ENCODE results near the gene CCDC6. TPM values are rescaled to one million over a fixed set of nuclear protein-coding genes. Genes with fewer than 3 reads are reported as not detected.

CCDC6 gene
- total RNA-seq, 2 experiments from 2014 or later: 9.5 to 25.4 TPM

GRCh38 chr10:59825932-59826331 lies 80.4 kb downstream of the CCDC6 start:
- peaks cover 56% of the 10 kb centered on the region for H3K36me3 ChIP-seq (ENCODE audit: insufficient read depth, low read length)
- no peak overlapping the region for H3K27ac ChIP-seq (ENCODE audit: low read depth, low read length, poor library complexity, severe bottlenecking)
- H3K4me2 ChIP-seq (ENCODE audit: low read length): no peak overlapping the region
- TF ChIP-seq CTCF (conservative IDR thresholded peaks at IDR 0.05; ENCODE audit: low read length) (no peak), EZH2phosphoT487 (IDR thresholded peaks at IDR 0.05; ENCODE audit: borderline replicate concordance, low read depth, low read length) (no peak)
- CTCF ChIA-PET (ENCODE audit: unreplicated experiment): no interaction called here
- no peak overlapping the region for H3K4me3 ChIP-seq (ENCODE audit: low read depth, low read length, poor library complexity, severe bottlenecking)
- intact Hi-C loops (cut with micrococcal nuclease; ENCODE audit: unreplicated experiment): no loop called here
- no peaks in the 10 kb centered on the region for H3K79me2 ChIP-seq (ENCODE audit: insufficient read depth, low read depth, low read length)
- no peaks in the 10 kb centered on the region for H3K4me1 ChIP-seq (ENCODE audit: insufficient read depth, low read length, poor library complexity, severe bottlenecking)
- POLR2A ChIA-PET: interaction anchor here (1.3 kb wide), 1 partner anchor 9 kb away, joined by 5 read pairs; no protein-coding TSS in a partner anchor
- no peaks in the 10 kb centered on the region for H3K9me3 ChIP-seq (ENCODE audit: low read length)
- H2AFZ ChIP-seq (ENCODE audit: low read length): no peak overlapping the region
- BruUV-seq (replicated peaks): no TSS peak
- DNase-seq (ENCODE audit: low spot score): no peak
- H3K9me2 ChIP-seq (ENCODE audit: insufficient read depth, low read length): no peaks in the 10 kb centered on the region
- 0 out of 2 replicates have a peak, but pooled peaks cover 4% of the 10 kb centered on the region for H4K20me1 ChIP-seq (ENCODE audit: insufficient read depth, low read length)

DNA sequence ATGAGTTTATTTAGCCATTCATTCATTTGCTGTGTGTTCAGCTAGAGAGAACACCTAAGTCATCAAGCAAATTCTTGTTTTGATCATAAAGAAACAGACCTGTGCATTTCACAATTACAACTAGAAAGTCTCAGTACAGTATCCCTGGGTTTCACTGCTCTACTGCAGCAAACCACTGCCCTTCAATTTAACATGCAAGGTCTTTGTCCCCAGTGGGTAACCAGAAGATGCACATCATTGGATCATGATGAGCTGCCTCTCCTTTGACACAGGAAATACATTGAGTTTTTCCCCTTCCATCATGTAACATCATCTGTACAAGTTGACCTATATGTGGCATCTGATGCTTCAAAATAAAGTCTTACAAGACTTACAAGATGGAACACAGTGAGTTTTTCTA lies 82.6 kb downstream of the CCDC6 start:
- ChIA-PET CTCF (ENCODE audit: unreplicated experiment) (no interaction called here), POLR2A (interaction anchor here (1.0 to 1.3 kb wide), 3 partner anchors 10 to 84 kb away, joined by 4 to 6 read pairs (median 5); no protein-coding TSS in a partner anchor)
- no peak for DNase-seq (ENCODE audit: low spot score)
- H3K79me2 ChIP-seq (ENCODE audit: insufficient read depth, low read depth, low read length): no peaks in the 10 kb centered on the region
- H3K4me2 ChIP-seq (ENCODE audit: low read length): no peak overlapping the region
- H2AFZ ChIP-seq (ENCODE audit: low read length): no peak overlapping the region
- H3K9me3 ChIP-seq (ENCODE audit: low read length): no peaks in the 10 kb centered on the region
- 0 out of 2 replicates have a peak, but pooled peaks cover under 1% of the 10 kb centered on the region for H4K20me1 ChIP-seq (ENCODE audit: insufficient read depth, low read length)
- H3K4me3 ChIP-seq (ENCODE audit: low read depth, low read length, poor library complexity, severe bottlenecking): no peak overlapping the region
- H3K36me3 ChIP-seq (ENCODE audit: insufficient read depth, low read length): peaks cover 35% of the 10 kb centered on the region
- H3K27ac ChIP-seq (ENCODE audit: low read depth, low read length, poor library complexity, severe bottlenecking): no peak overlapping the region
- H3K4me1 ChIP-seq (ENCODE audit: insufficient read depth, low read length, poor library complexity, severe bottlenecking): no peaks in the 10 kb centered on the region
- H3K9me2 ChIP-seq (ENCODE audit: insufficient read depth, low read length): no peaks in the 10 kb centered on the region
- intact Hi-C loops (cut with micrococcal nuclease; ENCODE audit: unreplicated experiment): no loop called here
- BruUV-seq (replicated peaks): no TSS peak
- TF ChIP-seq CTCF (conservative IDR thresholded peaks at IDR 0.05; ENCODE audit: low read length) (no peak), EZH2phosphoT487 (IDR thresholded peaks at IDR 0.05; ENCODE audit: borderline replicate concordance, low read depth, low read length) (no peak)

GRCh38 chr10:59823111-59823510 lies 83.2 kb downstream of the CCDC6 start:
- H2AFZ ChIP-seq (ENCODE audit: low read length): no peak overlapping the region
- H3K9me3 ChIP-seq (ENCODE audit: low read length): no peaks in the 10 kb centered on the region
- ChIA-PET POLR2A (interaction anchor here (1.0 to 1.3 kb wide), 3 partner anchors 11 to 85 kb away, joined by 4 to 6 read pairs (median 5); no protein-coding TSS in a partner anchor), CTCF (ENCODE audit: unreplicated experiment) (no interaction called here)
- H3K9me2 ChIP-seq (ENCODE audit: insufficient read depth, low read length): no peaks in the 10 kb centered on the region
- H3K27ac ChIP-seq (ENCODE audit: low read depth, low read length, poor library complexity, severe bottlenecking): no peak overlapping the region
- no peak overlapping the region for H3K4me2 ChIP-seq (ENCODE audit: low read length)
- no peaks in the 10 kb centered on the region for H3K4me1 ChIP-seq (ENCODE audit: insufficient read depth, low read length, poor library complexity, severe bottlenecking)
- H3K79me2 ChIP-seq (ENCODE audit: insufficient read depth, low read depth, low read length): no peaks in the 10 kb centered on the region
- BruUV-seq (replicated peaks): no TSS peak
- intact Hi-C loops (cut with micrococcal nuclease; ENCODE audit: unreplicated experiment): no loop called here
- no peak overlapping the region for H3K4me3 ChIP-seq (ENCODE audit: low read depth, low read length, poor library complexity, severe bottlenecking)
- H3K36me3 ChIP-seq (ENCODE audit: insufficient read depth, low read length): peaks cover 36% of the 10 kb centered on the region
- no peaks in the 10 kb centered on the region for H4K20me1 ChIP-seq (ENCODE audit: insufficient read depth, low read length)
- DNase-seq (ENCODE audit: low spot score): no peak
- no peak for TF ChIP-seq CTCF (conservative IDR thresholded peaks at IDR 0.05; ENCODE audit: low read length)
- TF ChIP-seq EZH2phosphoT487 (IDR thresholded peaks at IDR 0.05; ENCODE audit: borderline replicate concordance, low read depth, low read length): no peak

Measured in OCI-LY7 (cell line).